Measurements from ENCODE around the gene PAPPA.

Gene PAPPA

GRCh38 chr9:116308076-116308475 lies 154.5 kb downstream of the PAPPA start:
- H3K27ac ChIP-seq, result no peak overlapping the region
- no peak for DNase-seq (ENCODE audit: low read depth, low spot score)

DNA sequence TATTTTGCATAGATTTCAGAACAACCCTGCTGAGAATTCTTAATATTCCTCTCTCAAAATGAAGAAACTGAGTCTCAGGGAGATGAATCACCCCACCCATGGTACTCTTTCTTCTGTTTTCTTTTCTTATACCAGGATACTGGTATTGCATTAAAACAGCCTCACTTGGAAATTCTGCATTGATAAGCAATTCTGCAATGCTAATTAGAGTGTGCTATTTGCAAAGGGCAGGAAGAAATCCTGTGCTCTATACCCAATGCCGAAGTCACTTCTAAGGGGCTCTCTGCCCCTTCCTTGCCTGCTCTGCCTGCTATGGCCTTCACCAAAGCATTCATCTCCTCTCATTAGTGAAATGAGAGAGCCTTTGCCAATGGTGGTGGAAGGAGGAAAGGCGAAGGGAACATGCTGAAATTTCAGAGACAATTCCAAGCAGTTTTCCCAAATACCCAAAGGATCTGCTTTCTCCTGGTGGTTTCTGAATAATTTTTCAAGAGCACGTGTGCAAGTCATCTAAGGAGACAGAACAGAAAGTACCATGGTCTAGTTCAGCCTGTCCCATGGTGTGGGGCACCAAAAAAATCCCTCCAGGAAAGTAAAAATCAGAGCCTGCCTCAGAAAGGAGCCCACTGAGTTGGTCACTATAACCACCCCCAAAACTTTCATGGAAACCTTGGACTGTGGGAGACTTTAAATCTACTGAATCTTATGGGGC lies 156.5 kb downstream of the PAPPA start:
- H3K27ac ChIP-seq, result no peak overlapping the region
- no peak for DNase-seq (ENCODE audit: low read depth, low spot score)

DNA sequence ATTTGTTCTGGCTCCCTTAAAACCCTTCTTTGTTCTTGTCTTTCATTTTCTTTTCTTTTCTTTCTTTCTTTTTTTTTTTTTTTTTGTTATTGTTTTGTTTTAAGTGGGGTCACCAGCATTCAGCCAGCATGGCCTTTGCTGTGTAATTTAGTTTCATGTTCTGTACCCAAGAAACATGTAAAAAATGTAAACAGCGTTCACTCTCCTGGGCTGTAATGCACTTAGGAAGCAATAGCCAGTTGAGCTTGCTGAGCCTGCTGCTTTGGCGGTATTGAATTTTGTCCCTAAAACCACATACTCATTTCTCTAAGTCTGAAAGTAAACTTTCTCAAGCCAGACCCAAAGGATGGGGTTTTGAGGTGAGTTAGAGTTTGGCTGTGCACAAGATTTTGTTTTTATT lies 158.6 kb downstream of the PAPPA start:
- no peak overlapping the region for H3K27ac ChIP-seq
- no peak for DNase-seq (ENCODE audit: low read depth, low spot score)

- no peak overlapping the region for H3K27ac ChIP-seq
- DNase-seq (ENCODE audit: low read depth, low spot score), result no peak
Measured at GRCh38 chr9:116313638-116314037, 160.0 kb downstream of the PAPPA start.

DNA sequence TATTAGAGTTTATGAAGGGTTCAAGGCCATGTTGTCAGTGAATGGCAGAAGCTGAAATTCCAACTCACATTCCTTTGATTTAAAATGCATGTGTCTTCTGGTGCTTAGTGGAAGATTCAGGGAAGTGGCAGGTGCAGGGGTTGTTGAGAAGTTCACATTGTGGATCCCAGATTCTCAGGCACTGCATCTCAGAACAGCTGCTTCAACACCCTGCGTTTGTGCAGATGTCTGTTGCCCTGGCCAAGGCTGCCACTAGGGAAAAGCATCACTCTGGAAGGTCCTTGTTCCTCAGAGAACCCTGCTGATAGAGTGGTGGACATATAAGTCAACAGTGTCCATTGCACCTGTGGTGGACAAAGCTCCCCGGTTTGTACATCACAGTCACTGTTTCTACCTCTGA lies 162.7 kb downstream of the PAPPA start:
- H3K27ac ChIP-seq, result no peak overlapping the region
- no peak for DNase-seq (ENCODE audit: low read depth, low spot score)

- H3K27ac ChIP-seq, result no peak overlapping the region
- no peak for DNase-seq (ENCODE audit: low read depth, low spot score)
Measured at GRCh38 chr9:116317503-116317902, 163.9 kb downstream of the PAPPA start.

GRCh38 chr9:116318468-116319374 lies 165.1 kb downstream of the PAPPA start:
- no peak for DNase-seq (ENCODE audit: low read depth, low spot score)
- no peak overlapping the region for H3K27ac ChIP-seq

DNA sequence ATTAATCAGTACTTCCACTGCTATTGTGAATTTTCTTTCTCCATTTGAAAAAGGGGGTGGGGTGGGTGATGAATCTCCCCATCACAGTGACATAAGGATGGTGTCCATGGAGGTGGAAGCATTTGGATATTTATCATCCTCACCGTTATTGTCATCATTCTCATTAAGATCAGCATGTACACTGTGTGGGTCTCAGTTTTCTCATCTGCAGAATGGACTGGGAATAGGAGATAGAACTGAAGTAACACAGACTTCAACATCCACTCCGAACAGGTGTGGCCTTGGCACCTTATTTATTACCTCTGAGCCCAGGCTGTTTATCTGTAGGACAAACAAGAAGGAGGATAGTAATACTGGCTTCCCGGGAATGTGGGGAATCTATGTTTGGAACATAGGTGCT lies 165.9 kb downstream of the PAPPA start:
- no peak overlapping the region for H3K27ac ChIP-seq
- DNase-seq (ENCODE audit: low read depth, low spot score), result no peak

GRCh38 chr9:116320290-116320689 lies 166.7 kb downstream of the PAPPA start:
- H3K27ac ChIP-seq, result no peak overlapping the region
- no peak for DNase-seq (ENCODE audit: low read depth, low spot score)

GRCh38 chr9:116322521-116322920 lies 168.9 kb downstream of the PAPPA start:
- H3K27ac ChIP-seq, result no peak overlapping the region
- no peak for DNase-seq (ENCODE audit: low read depth, low spot score)

DNA sequence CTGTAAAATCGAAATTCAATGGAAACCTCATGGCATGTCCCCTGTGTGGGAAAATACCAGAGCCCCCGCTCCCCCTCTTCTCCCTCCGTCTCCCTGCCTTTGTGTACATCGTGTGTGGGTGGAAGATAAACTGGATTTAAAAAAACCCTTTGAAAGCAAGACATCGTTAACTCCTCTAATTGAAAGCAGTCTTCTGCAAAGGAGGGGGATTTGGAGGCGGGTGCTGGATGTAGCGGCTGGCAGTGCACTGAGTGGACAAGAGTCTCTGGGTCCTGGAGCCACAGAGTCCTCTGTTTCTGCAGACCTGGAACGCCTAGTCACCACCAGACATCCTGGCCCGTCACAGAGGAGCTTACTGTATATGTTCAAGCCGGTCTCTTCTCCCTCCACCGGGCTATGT lies 169.4 kb downstream of the PAPPA start:
- no peak for DNase-seq (ENCODE audit: low read depth, low spot score)
- H3K27ac ChIP-seq, result no peak overlapping the region

GRCh38 chr9:116323571-116323970 lies 170.0 kb downstream of the PAPPA start:
- H3K27ac ChIP-seq, result no peak overlapping the region
- DNase-seq (ENCODE audit: low read depth, low spot score), result no peak

DNA sequence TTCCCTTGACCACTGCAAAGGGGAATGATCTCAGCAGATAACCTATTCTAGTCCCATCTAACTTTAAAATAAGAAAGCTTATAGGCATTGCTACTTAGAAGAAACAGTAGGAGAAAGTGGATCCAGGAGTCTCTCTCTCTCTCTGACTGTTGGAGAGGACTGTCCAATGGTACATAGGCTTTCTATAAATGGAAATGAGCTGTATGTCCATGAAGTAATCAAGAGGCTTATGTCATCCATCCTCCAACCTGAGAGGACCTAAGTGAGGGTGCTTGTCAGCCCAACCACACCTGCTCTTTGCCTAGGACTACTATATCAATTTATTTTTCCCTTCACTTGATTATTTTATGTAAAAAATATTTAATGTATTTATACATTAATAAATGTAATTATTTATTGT lies 172.3 kb downstream of the PAPPA start:
- DNase-seq (ENCODE audit: low read depth, low spot score), result no peak
- no peak overlapping the region for H3K27ac ChIP-seq

GRCh38 chr9:116327701-116328405 lies 174.3 kb downstream of the PAPPA start:
- no peak for DNase-seq (ENCODE audit: low read depth, low spot score)

GRCh38 chr9:116329470-116329869 lies 175.9 kb downstream of the PAPPA start:
- H3K27ac ChIP-seq, result no peak overlapping the region
- DNase-seq (ENCODE audit: low read depth, low spot score), result no peak

More at GRCh38 chr9:116327701-116328405, 174.3 kb downstream of the PAPPA start:
- no peak overlapping the region for H3K27ac ChIP-seq

DNA sequence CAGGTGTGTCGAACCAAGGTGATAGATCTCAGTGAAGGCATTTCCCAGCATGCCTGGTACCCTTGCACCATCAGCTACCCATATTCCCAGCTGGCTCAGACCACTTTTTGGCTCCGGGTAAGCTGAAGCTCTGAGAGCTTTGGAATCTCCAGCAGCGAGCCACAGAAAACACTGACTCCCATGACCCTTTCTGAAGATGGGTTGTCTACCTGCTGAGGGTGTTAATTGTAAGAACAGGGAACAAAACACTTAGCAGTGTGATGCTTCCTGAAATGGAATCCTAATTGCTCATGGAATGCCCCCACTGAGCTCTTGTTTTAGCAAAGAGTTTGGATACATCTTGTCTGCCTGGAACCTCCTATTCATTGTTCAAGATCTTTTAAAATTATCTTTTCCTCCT lies 177.7 kb downstream of the PAPPA start:
- no peak for DNase-seq (ENCODE audit: low read depth, low spot score)
- H3K27ac ChIP-seq, result no peak overlapping the region

DNA sequence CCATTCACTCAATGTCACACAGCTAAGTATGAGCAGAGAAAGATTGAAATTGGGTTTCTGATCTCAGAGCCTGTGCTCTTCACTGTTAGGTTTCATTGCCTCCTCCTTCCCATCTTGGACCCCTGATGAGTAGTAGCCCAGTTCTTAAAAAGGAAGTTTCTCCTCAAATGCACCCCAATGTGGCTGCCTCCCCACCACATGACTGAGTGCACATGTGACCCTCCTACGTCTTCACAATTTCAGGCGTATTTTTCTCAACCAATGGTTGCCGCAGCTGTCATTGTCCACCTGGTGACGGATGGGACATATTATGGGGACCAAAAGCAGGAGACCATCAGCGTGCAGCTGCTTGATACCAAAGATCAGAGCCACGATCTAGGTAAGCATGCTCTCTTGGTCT lies 178.5 kb downstream of the PAPPA start:
- H3K27ac ChIP-seq, result no peak overlapping the region
- DNase-seq (ENCODE audit: low read depth, low spot score), result no peak

- no peak for DNase-seq (ENCODE audit: low read depth, low spot score)
Measured at GRCh38 chr9:116333254-116333653, 179.7 kb downstream of the PAPPA start.

DNA sequence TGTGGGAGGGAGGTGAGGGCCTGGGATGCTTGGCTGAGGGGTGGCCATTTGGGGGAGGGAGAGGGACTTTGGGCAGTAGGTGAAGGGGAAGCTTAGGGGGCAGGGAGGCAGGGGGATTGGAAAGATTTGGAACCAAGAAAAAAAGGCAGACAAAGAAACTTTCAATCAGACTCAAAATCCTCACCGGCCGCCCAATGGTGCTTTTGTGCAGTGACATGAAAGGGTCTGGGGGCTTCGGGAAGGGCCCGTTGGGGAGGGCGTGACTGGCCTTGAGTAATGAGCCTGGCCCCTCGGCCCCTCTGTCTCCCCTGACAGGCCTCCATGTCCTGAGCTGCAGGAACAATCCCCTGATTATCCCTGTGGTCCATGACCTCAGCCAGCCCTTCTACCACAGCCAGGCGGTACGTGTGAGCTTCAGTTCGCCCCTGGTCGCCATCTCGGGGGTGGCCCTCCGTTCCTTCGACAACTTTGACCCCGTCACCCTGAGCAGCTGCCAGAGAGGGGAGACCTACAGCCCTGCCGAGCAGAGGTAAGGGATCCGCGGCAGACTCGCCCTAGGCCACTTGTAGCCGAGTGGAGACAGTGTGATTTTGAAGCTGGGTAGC lies 181.1 kb downstream of the PAPPA start:
- H3K27ac ChIP-seq, result no peak overlapping the region
- no peak for DNase-seq (ENCODE audit: low read depth, low spot score)

More at GRCh38 chr9:116333254-116333653, 179.7 kb downstream of the PAPPA start:
- no peak overlapping the region for H3K27ac ChIP-seq

DNA sequence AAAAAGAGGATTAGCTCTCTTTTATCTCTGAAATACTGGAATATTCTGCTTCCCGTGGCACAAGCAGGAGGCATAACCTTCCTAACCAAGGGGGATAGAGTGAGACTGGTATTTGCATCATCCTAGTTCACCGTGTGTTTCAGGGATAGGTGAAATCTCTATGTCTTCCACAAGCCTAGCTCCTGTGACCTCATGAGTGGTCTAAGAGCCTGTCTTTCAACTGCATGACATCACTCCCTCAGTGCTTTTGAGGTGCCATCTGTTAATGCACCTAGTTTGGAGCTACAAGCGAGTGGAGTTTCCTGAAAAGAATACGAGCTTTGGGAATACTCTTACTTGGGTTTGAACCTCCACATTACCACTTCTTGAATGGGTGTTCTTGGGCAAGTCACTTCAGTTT lies 181.8 kb downstream of the PAPPA start:
- no peak for DNase-seq (ENCODE audit: low read depth, low spot score)

More for the DNA sequence above, 181.8 kb downstream of the PAPPA start:
- H3K27ac ChIP-seq, result no peak overlapping the region
